ENCODE measurements around the gene SRRM4. TPM values are rescaled to one million over a fixed set of nuclear protein-coding genes. Genes with fewer than 3 reads are reported as not detected.

SRRM4 gene
- total RNA-seq, 1 donor from 2014 or later, result 1.4 TPM

DNA sequence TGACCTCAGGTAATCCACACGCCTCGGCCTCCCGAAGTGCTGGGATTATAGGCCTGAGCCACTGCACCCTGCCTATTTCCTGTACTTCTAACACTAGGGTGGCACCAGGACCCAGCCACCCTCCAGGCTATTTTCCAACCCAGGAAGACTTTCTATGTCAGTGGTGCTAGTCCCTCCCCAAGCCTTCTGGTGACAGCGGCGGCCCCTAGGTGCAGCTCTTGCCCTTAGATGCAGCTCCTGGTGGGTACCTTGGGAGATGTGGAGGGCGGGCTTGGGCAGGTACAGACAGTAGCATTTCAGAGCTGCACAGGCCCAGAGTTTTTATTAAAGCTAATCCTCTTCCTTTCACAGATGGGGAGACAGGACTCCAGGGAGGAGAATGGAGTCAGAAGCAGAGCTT lies 62.8 kb downstream of the SRRM4 start:
- Mint-ChIP-seq H3K9me3 (no peaks in the 10 kb centered on the region), H3K27ac (no peak overlapping the region)

DNA sequence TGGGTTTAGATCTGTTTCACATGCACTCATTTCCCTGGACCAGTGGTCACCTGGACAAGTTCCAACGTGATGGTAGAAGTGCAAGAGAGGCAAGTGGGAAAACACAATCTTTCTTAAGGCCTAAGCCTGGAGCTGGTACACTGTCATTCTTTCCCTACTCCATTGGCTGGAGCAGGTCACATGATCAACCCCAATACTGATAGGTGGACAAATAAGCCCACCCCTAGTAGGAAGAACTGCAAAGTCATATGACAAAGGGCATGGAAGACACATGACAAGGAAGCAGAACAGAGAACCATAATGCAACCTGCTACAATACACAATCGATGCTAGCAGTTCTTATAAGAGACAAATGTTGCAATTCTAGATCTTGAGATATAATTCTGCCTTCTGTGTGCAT lies 66.3 kb downstream of the SRRM4 start:
- Mint-ChIP-seq H3K36me3 (no peaks in the 10 kb centered on the region), H3K4me1 (ENCODE audit: unreplicated experiment) (no peaks in the 10 kb centered on the region), H3K27me3 (peaks cover 10% of the 10 kb centered on the region), H3K27ac (no peak overlapping the region), H3K9me3 (no peaks in the 10 kb centered on the region), H3K4me3 (no peak overlapping the region)
- no peak for DNase-seq (ENCODE audit: extremely low spot score, unreplicated experiment)
- TF ChIP-seq, protein P1, sequence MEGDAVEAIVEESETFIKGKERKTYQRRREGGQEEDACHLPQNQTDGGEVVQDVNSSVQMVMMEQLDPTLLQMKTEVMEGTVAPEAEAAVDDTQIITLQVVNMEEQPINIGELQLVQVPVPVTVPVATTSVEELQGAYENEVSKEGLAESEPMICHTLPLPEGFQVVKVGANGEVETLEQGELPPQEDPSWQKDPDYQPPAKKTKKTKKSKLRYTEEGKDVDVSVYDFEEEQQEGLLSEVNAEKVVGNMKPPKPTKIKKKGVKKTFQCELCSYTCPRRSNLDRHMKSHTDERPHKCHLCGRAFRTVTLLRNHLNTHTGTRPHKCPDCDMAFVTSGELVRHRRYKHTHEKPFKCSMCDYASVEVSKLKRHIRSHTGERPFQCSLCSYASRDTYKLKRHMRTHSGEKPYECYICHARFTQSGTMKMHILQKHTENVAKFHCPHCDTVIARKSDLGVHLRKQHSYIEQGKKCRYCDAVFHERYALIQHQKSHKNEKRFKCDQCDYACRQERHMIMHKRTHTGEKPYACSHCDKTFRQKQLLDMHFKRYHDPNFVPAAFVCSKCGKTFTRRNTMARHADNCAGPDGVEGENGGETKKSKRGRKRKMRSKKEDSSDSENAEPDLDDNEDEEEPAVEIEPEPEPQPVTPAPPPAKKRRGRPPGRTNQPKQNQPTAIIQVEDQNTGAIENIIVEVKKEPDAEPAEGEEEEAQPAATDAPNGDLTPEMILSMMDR (conservative IDR thresholded peaks at IDR 0.05), result no peak

More for the DNA sequence above, 62.8 kb downstream of the SRRM4 start:
- no peak for DNase-seq (ENCODE audit: extremely low spot score, unreplicated experiment)
- Mint-ChIP-seq H3K4me1 (ENCODE audit: unreplicated experiment) (no peaks in the 10 kb centered on the region), H3K27me3 (peaks cover 19% of the 10 kb centered on the region), H3K4me3 (no peak overlapping the region), H3K36me3 (no peaks in the 10 kb centered on the region)
- TF ChIP-seq, protein P1 (conservative IDR thresholded peaks at IDR 0.05), result no peak

DNA sequence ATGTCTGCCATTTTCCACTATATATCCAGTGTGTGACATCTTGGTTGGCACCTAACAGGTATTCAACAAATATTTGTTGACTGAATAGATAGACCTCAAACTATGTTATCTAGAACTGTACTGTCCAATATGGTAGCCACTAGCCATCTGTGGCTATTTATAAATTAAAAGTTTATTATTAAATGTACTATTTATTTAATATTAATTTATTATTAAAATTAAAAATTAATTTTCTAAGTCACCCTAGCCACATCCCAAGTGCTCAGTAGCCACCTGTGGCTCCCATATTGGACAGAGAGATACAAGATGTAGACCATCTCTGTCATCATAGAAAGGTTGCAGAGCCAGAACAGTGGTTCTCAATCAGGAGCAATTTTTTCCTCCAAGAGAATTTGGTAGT lies 69.3 kb downstream of the SRRM4 start:
- TF ChIP-seq, protein P1 (conservative IDR thresholded peaks at IDR 0.05), result no peak
- Mint-ChIP-seq H3K9me3 (no peaks in the 10 kb centered on the region), H3K36me3 (no peaks in the 10 kb centered on the region), H3K27me3 (peaks cover 4% of the 10 kb centered on the region), H3K27ac (no peak overlapping the region), H3K4me3 (no peak overlapping the region), H3K4me1 (ENCODE audit: unreplicated experiment) (no peaks in the 10 kb centered on the region)
- no peak for DNase-seq (ENCODE audit: extremely low spot score, unreplicated experiment)

DNA sequence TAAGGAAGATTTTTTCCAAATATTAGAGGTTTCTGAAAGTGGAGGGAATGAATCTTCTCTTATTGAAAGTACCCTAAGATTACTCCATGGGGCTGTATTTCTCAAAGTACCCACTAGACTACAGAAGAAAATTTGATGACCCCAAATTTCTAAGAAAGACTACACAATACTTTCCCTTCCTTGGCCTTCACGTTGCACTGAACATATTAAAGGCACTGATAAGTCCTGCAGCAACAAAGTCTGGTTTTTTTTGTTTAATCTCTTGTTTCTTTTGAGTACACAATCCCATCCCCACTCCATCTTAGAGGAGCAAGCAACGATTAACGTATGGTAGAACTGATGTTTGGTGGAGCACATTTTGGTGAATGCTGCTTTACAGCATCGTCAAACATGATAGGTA lies 70.1 kb downstream of the SRRM4 start:
- TF ChIP-seq, protein P1 (conservative IDR thresholded peaks at IDR 0.05), result no peak
- H3K36me3 Mint-ChIP-seq, result no peaks in the 10 kb centered on the region
- no peak for DNase-seq (ENCODE audit: extremely low spot score, unreplicated experiment)
- peaks cover 6% of the 10 kb centered on the region for H3K27me3 Mint-ChIP-seq
- no peak overlapping the region for H3K4me3 Mint-ChIP-seq
- no peak overlapping the region for H3K27ac Mint-ChIP-seq
- H3K9me3 Mint-ChIP-seq, result no peaks in the 10 kb centered on the region
- no peaks in the 10 kb centered on the region for H3K4me1 Mint-ChIP-seq (ENCODE audit: unreplicated experiment)

DNA sequence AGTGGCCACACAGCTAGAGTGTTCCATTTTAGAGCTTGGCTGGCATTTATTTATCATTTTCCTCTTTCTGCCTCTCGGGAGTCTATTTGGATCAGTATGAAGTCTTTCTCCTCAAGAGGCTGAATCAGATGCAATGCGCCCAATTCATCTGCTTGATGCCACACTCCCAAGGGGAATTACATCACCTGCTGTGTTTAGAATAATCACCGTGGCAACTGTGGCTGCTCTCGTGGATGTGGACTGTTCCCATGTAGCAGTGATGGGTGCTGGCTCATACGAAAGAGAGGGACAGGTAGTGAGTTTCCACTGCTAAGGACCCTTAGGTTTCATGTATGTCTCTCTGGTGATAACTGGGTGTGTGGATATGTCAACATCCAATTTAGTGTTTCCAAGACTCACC lies 70.7 kb downstream of the SRRM4 start:
- Mint-ChIP-seq H3K4me3 (no peak overlapping the region), H3K36me3 (no peaks in the 10 kb centered on the region), H3K27ac (no peak overlapping the region), H3K9me3 (no peaks in the 10 kb centered on the region), H3K27me3 (peaks cover 9% of the 10 kb centered on the region), H3K4me1 (ENCODE audit: unreplicated experiment) (no peaks in the 10 kb centered on the region)
- TF ChIP-seq, protein P1 (conservative IDR thresholded peaks at IDR 0.05), result no peak
- no peak for DNase-seq (ENCODE audit: extremely low spot score, unreplicated experiment)

DNA sequence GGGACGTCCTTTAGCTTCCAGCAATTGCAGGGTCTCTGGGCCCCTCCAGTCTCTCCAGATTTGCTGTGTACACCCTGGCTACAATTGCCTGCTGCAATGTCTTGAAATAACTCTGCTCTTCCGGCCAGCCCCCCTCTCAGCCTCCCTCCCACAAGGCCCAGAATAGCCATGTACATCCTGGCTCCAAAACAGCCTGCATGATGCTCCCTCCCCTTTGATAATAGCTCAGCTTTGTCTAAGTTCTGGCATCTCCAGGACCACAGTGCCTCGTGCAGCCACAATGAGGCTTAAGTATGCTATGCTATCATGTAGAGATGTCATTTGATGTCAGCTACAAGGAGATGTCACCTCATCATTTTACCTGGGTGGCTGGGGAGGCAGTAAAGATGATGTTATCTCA lies 74.6 kb downstream of the SRRM4 start:
- Mint-ChIP-seq H3K36me3 (no peaks in the 10 kb centered on the region), H3K9me3 (no peaks in the 10 kb centered on the region), H3K4me3 (no peak overlapping the region)

More for the DNA sequence above, 74.6 kb downstream of the SRRM4 start:
- no peak overlapping the region for H3K27ac Mint-ChIP-seq
- no peak for DNase-seq (ENCODE audit: extremely low spot score, unreplicated experiment)
- peaks cover 20% of the 10 kb centered on the region for H3K27me3 Mint-ChIP-seq
- no peaks in the 10 kb centered on the region for H3K4me1 Mint-ChIP-seq (ENCODE audit: unreplicated experiment)
- TF ChIP-seq, protein P1 (conservative IDR thresholded peaks at IDR 0.05), result no peak

Data from type B pancreatic cell (in vitro differentiated cells).